GM19468 (cell line): ENCODE measurements around the gene FRMPD2.
"Not testable (repeated sequence)": the region's sequence is repeated elsewhere in the genome, so short reads cannot be mapped to it uniquely, and the experiment has no call there.

Experiments
- ATAC-seq: cut with Tn5 transposase; IDR thresholded peaks from one replicate; pipeline ENCODE4 v1.9.1; 2021; ENCODE audit warnings: mild to moderate bottlenecking, moderate library complexity, moderate number of reproducible peaks; ENCODE audit not compliant: unreplicated experiment; ENCODE audit errors: extremely low read depth

FRMPD2 gene

GRCh38 chr10:48236199-48236621 lies 38.3 kb downstream of the FRMPD2 start:
- no peak for ATAC-seq

GRCh38 chr10:48235501-48235900 lies 39.0 kb downstream of the FRMPD2 start:
- no peak for ATAC-seq

DNA sequence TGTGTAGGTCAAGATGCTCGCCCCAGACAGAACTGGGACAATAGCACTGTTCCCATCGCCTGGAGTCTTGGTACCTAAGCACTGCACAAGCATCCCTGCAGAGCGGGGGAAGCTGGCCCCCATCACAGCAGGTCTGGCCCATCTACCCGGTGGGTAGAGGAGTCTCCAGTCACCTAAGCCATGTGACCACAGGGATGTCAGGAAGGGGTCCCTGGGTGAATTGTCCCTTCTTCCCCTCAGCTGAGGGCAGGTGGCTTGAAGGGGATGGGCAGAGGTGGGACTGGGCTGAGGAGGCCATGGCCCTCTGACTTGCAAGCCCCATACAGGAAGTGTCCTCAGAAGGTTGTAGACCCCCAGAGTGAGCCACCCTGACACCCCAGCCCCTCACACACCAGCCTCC lies 39.7 kb downstream of the FRMPD2 start:
- no peak for ATAC-seq

DNA sequence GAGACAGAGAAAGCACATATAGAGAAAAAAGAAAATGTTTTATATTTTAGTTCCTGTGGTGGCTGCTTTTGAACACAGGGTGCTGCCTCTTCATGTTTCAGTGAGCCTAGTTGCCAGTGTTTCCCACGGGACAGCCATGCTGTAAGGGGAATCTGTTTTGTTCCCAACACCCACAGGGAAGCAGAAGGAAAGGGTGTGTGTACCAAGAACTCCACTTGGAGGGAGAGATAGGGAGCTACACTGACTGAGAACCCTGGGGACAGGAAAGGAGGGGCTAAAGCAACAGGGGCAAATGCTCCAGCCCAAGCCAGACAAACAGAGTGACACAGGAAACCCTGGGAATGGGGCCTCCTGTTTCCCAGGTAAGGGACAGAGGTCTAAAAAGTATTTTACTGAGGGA lies 40.2 kb downstream of the FRMPD2 start:
- ATAC-seq: no peak

- ATAC-seq: no peak
Observed at GRCh38 chr10:48233559-48234005, 40.9 kb downstream of the FRMPD2 start.

- no peak for ATAC-seq
Observed at GRCh38 chr10:48232717-48233447, 41.6 kb downstream of the FRMPD2 start.

DNA sequence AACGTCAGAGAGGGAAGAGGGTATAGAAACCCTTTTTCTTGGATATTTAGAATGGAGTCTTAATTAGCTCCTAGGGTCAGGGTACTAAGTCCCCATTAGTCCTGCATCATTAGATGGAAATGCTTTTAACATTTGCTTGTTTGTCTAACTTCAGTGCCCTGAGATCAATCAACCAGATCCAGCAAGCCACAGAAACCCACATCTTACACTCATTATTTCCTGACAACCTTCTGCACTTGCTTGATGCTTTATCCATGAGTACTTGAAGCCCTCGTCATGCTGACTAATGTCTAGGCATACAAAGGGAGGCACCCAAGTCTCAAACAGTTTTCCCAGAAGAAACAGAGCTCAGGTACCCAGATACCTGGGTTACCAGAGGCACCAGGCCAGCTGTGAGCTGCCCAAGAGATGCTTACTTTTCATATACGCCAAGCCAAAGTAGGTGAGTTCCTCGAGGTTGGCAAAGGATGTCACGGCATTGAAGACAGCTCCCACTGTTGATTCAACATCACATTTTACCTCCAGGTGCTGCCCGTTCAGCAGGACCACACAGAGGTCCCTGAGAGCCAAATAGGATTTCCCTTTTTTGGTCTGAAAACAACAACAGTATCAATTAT lies 42.7 kb downstream of the FRMPD2 start:
- no peak for ATAC-seq

DNA sequence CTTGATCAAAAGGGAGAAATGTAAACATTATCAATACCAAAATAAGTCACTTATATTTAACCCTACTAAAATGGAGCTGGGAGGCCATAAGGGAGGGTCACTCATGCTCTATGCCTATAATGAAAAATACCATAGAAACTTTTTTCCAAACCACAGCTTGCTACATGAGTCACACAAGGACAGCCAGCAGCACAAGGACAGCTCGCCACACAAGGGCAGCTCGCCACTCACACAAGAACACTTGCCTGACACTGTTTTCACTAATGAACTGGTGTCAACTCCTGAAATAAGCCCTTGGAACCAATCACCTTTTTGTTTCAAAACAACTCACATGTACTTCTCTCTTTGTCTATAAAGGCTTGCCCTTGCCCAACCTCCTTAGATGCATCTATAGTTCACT lies 43.3 kb downstream of the FRMPD2 start:
- ATAC-seq: no peak

DNA sequence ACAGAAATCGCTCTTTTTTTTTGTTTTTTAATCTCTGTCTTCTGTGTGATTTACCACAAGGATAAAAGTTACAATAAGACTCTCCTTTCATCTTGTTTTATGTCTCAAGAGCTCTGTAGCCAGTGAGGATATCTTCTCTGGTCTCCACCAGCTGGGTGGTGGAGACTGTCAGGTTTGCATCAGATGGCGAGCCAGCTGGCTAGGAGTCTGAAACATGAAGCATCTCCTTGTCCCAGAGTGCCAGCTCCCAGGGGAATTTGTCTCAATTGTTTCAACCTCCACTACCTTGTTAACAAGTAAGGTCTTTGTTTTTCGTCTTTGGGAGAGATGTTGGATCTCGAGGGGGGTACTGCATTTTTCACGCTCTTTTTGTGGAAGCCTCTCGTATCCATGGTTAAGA lies 47.3 kb downstream of the FRMPD2 start:
- ATAC-seq: no peak

DNA sequence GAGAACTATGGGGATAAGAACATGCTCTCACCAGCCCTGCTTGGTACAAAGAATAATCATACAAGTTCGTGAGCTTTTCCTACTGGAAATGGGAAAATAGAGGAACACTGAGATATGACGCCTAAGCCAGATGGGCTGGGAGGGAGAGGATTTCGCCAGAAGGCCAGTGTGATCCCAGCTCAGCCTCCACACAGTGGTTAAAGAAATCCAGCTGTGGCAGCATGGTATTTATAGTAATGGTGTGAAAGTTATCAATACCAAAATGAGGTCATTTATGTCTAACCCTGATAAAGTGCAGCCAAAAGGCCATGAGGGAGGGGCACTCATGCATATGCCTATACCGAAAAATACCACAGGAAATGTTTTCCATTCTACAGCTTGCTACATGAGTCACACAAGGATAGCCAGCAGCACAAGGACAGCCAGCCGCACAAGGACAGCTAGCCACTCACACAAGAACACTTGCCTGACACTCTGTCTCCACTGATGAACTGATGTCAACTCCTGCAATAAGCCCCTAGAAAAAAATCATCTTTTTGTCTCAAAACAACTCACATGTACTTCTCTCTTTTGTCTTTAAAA lies 49.4 kb downstream of the FRMPD2 start:
- ATAC-seq: no peak

DNA sequence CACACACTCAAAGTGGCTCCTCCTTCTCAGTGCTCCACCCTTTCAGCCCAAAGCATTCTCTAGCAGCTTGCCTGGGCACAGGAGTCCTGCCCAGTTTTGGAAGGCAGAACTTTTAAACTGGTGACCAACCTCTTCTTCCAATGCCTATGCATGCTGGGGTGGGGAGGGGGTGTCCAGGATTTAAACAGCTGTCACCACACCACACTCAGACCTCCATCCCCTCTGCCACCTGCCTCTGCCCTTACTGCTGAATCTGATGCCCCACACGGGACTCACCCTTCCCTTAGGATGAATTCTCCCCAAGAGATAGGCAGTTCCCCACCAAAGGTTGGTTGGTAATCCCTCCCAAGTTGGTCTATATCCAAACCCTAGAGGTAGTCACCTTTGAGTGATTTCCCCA lies 50.2 kb downstream of the FRMPD2 start:
- ATAC-seq: no peak

GRCh38 chr10:48221814-48222213 lies 52.7 kb downstream of the FRMPD2 start:
- no peak for ATAC-seq

DNA sequence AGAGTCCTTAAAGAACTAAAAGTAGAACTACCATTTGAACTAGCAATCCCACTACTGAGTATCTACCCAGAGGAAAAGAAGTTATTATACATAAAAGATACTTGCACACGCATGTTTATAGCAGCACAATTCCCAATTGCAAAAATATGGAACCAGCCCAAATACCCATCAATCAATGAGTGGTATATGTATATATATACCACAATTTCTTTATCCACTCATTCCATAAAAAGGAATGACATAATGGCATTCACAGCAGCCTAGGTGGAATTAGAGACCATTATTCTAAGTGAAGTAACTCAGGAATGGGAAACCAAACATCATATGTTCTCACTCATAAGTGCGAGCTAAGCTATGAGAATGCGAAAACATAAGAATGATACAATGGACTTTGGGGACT lies 53.5 kb downstream of the FRMPD2 start:
- not testable (repeated sequence) for ATAC-seq

DNA sequence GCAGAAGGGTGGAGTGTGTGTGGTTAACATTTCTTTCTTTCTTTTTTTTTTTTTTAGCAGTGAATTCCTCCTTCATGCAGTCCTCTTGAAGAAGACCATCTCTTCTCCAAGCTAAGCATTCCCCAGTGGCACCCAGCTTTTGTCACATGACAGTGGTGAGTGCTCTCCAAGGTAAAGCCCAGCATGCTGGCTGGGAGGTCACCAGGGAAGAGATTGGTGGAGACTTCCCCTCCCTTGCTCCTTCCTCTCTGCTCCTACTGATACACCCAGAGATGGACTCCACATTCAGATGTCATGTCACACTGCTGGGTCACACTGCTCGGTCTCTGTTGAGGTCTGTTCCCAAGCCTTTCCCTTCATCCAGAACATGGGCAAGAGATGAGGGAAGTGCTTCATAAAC lies 55.3 kb downstream of the FRMPD2 start:
- no peak for ATAC-seq

GRCh38 chr10:48216744-48217143 lies 57.8 kb downstream of the FRMPD2 start:
- ATAC-seq: no peak

- ATAC-seq: no peak
Observed at GRCh38 chr10:48216204-48216505, 58.3 kb downstream of the FRMPD2 start.

- ATAC-seq: no peak
Observed at GRCh38 chr10:48215486-48216203, 58.9 kb downstream of the FRMPD2 start.

- no peak for ATAC-seq
Observed at GRCh38 chr10:48214716-48215485, 59.6 kb downstream of the FRMPD2 start.

- no peak for ATAC-seq
Observed at GRCh38 chr10:48213047-48213446, 61.4 kb downstream of the FRMPD2 start.

GRCh38 chr10:48211777-48212176 lies 62.7 kb downstream of the FRMPD2 start:
- ATAC-seq: no peak
